ENCODE data around the gene PJA1.

The PJA1 gene

DNA sequence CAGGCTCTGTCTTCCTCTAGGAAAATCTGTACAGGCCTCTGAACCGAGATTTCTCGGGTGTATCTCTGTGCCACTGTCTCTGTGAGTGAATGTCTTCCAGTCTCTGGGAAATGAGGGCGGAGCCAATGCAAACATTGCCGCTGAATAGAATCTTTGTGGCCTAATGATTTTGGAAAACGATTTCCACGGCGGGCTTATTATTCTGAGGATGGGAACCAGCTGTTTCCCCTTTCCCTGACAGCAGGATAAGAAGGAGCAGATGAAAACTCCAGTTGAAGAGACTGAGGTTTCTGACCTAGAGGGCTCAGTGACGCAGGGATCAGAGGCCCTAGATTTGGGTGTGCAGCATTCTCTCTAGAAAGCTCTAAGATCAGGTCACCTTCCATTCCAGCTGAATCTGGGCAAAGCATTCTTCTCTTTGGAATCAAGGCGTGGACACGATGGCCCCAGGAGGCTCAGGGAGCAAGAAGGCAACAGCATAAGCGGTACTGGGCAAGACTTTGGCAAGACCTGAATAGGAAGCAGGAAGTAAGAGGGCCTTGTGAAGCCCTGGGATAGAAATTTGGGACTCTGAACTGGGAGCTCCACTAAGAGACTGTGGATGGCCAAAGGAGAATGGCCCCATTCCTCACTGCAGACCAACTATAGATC lies 47.3 kb downstream of the PJA1 start:
- no peaks in the 10 kb centered on the region for H4K20me1 ChIP-seq (ENCODE audit: insufficient read depth, low read length, poor library complexity, severe bottlenecking)
- no peak overlapping the region for H3K4me3 ChIP-seq (ENCODE audit: low read length, poor library complexity, severe bottlenecking)
- H3K79me2 ChIP-seq (ENCODE audit: insufficient read depth, low read length) = no peaks in the 10 kb centered on the region
- no peaks in the 10 kb centered on the region for H3K9me3 ChIP-seq (ENCODE audit: insufficient read depth, low read depth, low read length)
- H3K9ac ChIP-seq (ENCODE audit: low read depth, low read length, poor library complexity, severe bottlenecking) = no peak overlapping the region
- no peak overlapping the region for H3K4me2 ChIP-seq (ENCODE audit: low read depth, low read length, poor library complexity, severe bottlenecking)
- H3K4me1 ChIP-seq (ENCODE audit: insufficient read depth, low read length, poor library complexity, severe bottlenecking) = peaks cover 4% of the 10 kb centered on the region
- TF ChIP-seq, protein P1, sequence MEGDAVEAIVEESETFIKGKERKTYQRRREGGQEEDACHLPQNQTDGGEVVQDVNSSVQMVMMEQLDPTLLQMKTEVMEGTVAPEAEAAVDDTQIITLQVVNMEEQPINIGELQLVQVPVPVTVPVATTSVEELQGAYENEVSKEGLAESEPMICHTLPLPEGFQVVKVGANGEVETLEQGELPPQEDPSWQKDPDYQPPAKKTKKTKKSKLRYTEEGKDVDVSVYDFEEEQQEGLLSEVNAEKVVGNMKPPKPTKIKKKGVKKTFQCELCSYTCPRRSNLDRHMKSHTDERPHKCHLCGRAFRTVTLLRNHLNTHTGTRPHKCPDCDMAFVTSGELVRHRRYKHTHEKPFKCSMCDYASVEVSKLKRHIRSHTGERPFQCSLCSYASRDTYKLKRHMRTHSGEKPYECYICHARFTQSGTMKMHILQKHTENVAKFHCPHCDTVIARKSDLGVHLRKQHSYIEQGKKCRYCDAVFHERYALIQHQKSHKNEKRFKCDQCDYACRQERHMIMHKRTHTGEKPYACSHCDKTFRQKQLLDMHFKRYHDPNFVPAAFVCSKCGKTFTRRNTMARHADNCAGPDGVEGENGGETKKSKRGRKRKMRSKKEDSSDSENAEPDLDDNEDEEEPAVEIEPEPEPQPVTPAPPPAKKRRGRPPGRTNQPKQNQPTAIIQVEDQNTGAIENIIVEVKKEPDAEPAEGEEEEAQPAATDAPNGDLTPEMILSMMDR (conservative IDR thresholded peaks at IDR 0.05; ENCODE audit: low read length) = no peak
- no peak for TF ChIP-seq EZH2phosphoT487 (IDR thresholded peaks at IDR 0.05; ENCODE audit: borderline replicate concordance)
- H2AFZ ChIP-seq (ENCODE audit: low read length) = no peak overlapping the region
- H3F3A ChIP-seq (ENCODE audit: low read depth) = no peaks in the 10 kb centered on the region
- H3K9me2 ChIP-seq (replicated peaks; ENCODE audit: low read depth, low read length) = no peaks in the 10 kb centered on the region
- no peaks in the 10 kb centered on the region for H3K36me3 ChIP-seq (ENCODE audit: insufficient read depth, low read length)
- H3K27me3 ChIP-seq (ENCODE audit: insufficient read depth, low read length, poor library complexity, severe bottlenecking) = no peaks in the 10 kb centered on the region

GRCh38 chrX:69116077-69116476 lies 49.2 kb downstream of the PJA1 start:
- H3K4me3 ChIP-seq (ENCODE audit: low read length, poor library complexity, severe bottlenecking) = no peak overlapping the region
- no peak for TF ChIP-seq EZH2phosphoT487 (IDR thresholded peaks at IDR 0.05; ENCODE audit: borderline replicate concordance)
- TF ChIP-seq, protein P1 (conservative IDR thresholded peaks at IDR 0.05; ENCODE audit: low read length) = no peak
- H4K20me1 ChIP-seq (ENCODE audit: insufficient read depth, low read length, poor library complexity, severe bottlenecking) = no peaks in the 10 kb centered on the region
- H3F3A ChIP-seq (ENCODE audit: low read depth) = no peaks in the 10 kb centered on the region
- no peaks in the 10 kb centered on the region for H3K9me2 ChIP-seq (replicated peaks; ENCODE audit: low read depth, low read length)
- no peaks in the 10 kb centered on the region for H3K79me2 ChIP-seq (ENCODE audit: insufficient read depth, low read length)
- no peak overlapping the region for H3K9ac ChIP-seq (ENCODE audit: low read depth, low read length, poor library complexity, severe bottlenecking)
- H3K36me3 ChIP-seq (ENCODE audit: insufficient read depth, low read length) = no peaks in the 10 kb centered on the region
- no peak overlapping the region for H2AFZ ChIP-seq (ENCODE audit: low read length)
- no peaks in the 10 kb centered on the region for H3K9me3 ChIP-seq (ENCODE audit: insufficient read depth, low read depth, low read length)
- no peaks in the 10 kb centered on the region for H3K27me3 ChIP-seq (ENCODE audit: insufficient read depth, low read length, poor library complexity, severe bottlenecking)
- H3K4me2 ChIP-seq (ENCODE audit: low read depth, low read length, poor library complexity, severe bottlenecking) = no peak overlapping the region
- peaks cover 4% of the 10 kb centered on the region for H3K4me1 ChIP-seq (ENCODE audit: insufficient read depth, low read length, poor library complexity, severe bottlenecking)

DNA sequence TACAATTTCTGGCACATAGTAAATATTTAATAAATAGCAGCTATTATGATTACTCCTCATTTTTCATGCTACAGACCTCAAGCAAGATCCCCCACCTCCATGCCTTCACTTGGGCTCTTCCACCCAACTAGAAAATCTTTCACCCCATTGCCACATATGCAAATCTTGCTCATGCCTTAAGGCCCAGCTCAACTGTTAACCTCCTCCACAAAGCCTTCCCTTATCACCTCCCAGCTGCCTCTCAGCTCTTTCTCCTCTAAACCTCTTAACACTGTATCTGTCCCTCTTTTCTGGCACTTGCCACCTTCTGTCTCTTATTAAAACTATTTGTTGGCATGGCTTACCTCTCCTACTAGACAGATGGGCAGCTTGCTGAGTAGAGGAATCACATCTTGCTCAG lies 51.5 kb downstream of the PJA1 start:
- no peaks in the 10 kb centered on the region for H3K36me3 ChIP-seq (ENCODE audit: insufficient read depth, low read length)
- H3K9me2 ChIP-seq (replicated peaks; ENCODE audit: low read depth, low read length) = no peaks in the 10 kb centered on the region
- no peaks in the 10 kb centered on the region for H4K20me1 ChIP-seq (ENCODE audit: insufficient read depth, low read length, poor library complexity, severe bottlenecking)
- H3F3A ChIP-seq (ENCODE audit: low read depth) = no peaks in the 10 kb centered on the region
- TF ChIP-seq, protein P1 (conservative IDR thresholded peaks at IDR 0.05; ENCODE audit: low read length) = no peak
- TF ChIP-seq EZH2phosphoT487 (IDR thresholded peaks at IDR 0.05; ENCODE audit: borderline replicate concordance) = no peak
- no peak overlapping the region for H2AFZ ChIP-seq (ENCODE audit: low read length)
- H3K79me2 ChIP-seq (ENCODE audit: insufficient read depth, low read length) = no peaks in the 10 kb centered on the region
- H3K9me3 ChIP-seq (ENCODE audit: insufficient read depth, low read depth, low read length) = no peaks in the 10 kb centered on the region
- H3K4me3 ChIP-seq (ENCODE audit: low read length, poor library complexity, severe bottlenecking) = no peak overlapping the region
- H3K27me3 ChIP-seq (ENCODE audit: insufficient read depth, low read length, poor library complexity, severe bottlenecking) = no peaks in the 10 kb centered on the region
- H3K4me2 ChIP-seq (ENCODE audit: low read depth, low read length, poor library complexity, severe bottlenecking) = no peak overlapping the region
- no peak overlapping the region for H3K9ac ChIP-seq (ENCODE audit: low read depth, low read length, poor library complexity, severe bottlenecking)
- H3K4me1 ChIP-seq (ENCODE audit: insufficient read depth, low read length, poor library complexity, severe bottlenecking) = no peaks in the 10 kb centered on the region

Data from Loucy (cell line).